ENCODE data around the gene PELI2. TPM values are rescaled to one million over a fixed set of nuclear protein-coding genes. Genes with fewer than 3 reads are reported as not detected.

Gene PELI2
- total RNA-seq, 1 donor from 2014 or later: 32.2 TPM

DNA sequence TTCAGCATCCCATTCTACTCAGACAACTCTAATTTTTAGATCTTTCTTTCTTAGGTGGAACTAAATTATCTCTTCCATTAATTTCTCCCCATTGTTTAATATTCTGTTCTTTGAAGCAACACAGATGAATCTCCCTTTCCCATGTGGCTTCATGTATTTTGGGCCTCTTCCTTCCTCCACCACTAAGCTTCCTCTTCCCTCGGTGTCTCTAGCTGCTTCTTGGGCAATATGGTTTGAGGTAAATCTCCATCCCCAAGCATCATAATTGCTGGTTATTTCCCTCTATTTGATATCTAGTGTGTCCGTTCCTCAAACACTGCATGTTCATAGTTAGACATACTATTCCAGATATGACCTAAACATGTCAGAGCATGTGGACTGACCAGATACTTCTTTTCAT is 119.2 kb downstream of the PELI2 start:
- Mint-ChIP-seq H3K9me3 (ENCODE audit: low read depth) (no peaks in the 10 kb centered on the region), H3K4me1 (ENCODE audit: low read depth) (peaks cover 7% of the 10 kb centered on the region), H3K27me3 (no peaks in the 10 kb centered on the region), H3K27ac (no peak overlapping the region), H3K36me3 (ENCODE audit: insufficient read depth) (peaks cover 2% of the 10 kb centered on the region), H3K4me3 (ENCODE audit: low read depth) (no peak overlapping the region)
- no peak for DNase-seq (ENCODE audit: low spot score, unreplicated experiment)
- TF ChIP-seq, protein P1, sequence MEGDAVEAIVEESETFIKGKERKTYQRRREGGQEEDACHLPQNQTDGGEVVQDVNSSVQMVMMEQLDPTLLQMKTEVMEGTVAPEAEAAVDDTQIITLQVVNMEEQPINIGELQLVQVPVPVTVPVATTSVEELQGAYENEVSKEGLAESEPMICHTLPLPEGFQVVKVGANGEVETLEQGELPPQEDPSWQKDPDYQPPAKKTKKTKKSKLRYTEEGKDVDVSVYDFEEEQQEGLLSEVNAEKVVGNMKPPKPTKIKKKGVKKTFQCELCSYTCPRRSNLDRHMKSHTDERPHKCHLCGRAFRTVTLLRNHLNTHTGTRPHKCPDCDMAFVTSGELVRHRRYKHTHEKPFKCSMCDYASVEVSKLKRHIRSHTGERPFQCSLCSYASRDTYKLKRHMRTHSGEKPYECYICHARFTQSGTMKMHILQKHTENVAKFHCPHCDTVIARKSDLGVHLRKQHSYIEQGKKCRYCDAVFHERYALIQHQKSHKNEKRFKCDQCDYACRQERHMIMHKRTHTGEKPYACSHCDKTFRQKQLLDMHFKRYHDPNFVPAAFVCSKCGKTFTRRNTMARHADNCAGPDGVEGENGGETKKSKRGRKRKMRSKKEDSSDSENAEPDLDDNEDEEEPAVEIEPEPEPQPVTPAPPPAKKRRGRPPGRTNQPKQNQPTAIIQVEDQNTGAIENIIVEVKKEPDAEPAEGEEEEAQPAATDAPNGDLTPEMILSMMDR (IDR thresholded peaks at IDR 0.05; ENCODE audit: unreplicated experiment): no peak

DNA sequence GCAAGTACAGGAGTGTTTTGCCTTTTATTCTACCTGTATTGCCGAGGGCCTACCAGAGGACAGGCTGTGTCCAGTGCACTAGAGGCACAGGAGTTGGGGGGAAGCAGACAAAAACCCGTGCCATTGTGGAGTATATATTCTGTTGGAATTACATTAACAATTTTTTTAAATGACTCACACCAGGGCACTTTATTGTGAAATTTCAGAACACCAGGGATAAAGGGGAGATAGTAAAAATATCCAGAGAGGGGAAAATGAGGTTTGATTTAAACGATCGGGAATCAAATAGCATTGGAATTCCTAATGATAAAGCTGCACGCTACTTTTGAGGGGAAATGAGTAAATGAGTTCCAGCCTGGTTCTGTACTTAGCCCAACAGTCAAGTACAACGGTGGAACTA is 123.2 kb downstream of the PELI2 start:
- no peak overlapping the region for H3K27ac Mint-ChIP-seq
- H3K4me1 Mint-ChIP-seq (ENCODE audit: low read depth): peaks cover 11% of the 10 kb centered on the region
- TF ChIP-seq, protein P1 (IDR thresholded peaks at IDR 0.05; ENCODE audit: unreplicated experiment): no peak
- no peaks in the 10 kb centered on the region for H3K9me3 Mint-ChIP-seq (ENCODE audit: low read depth)
- peaks cover 2% of the 10 kb centered on the region for H3K36me3 Mint-ChIP-seq (ENCODE audit: insufficient read depth)
- no peaks in the 10 kb centered on the region for H3K27me3 Mint-ChIP-seq
- DNase-seq (ENCODE audit: low spot score, unreplicated experiment): no peak
- no peak overlapping the region for H3K4me3 Mint-ChIP-seq (ENCODE audit: low read depth)

DNA sequence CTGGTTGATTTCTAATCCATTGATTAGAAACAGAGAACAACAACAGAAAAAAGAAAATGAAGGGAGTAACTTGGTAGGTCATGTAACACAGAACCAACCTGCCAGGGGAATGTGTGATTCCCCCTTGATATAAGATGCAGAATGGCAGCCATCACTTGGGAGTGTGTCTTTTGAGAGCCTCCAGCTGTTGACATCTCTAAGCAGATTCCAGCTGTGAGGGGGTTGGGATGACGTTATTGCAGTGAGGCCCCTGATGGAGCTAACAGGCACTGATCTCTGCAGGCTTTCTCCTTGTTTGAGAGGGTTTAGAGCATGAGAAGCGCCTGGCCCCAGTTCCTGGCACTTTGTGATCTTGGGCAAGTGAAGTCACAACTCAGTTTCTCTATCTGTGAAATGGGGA is 124.9 kb downstream of the PELI2 start:
- TF ChIP-seq, protein P1 (IDR thresholded peaks at IDR 0.05; ENCODE audit: unreplicated experiment): no peak
- H3K4me3 Mint-ChIP-seq (ENCODE audit: low read depth): no peak overlapping the region
- no peaks in the 10 kb centered on the region for H3K27me3 Mint-ChIP-seq
- H3K36me3 Mint-ChIP-seq (ENCODE audit: insufficient read depth): peaks cover 2% of the 10 kb centered on the region
- peaks cover 11% of the 10 kb centered on the region for H3K4me1 Mint-ChIP-seq (ENCODE audit: low read depth)
- no peaks in the 10 kb centered on the region for H3K9me3 Mint-ChIP-seq (ENCODE audit: low read depth)
- no peak for DNase-seq (ENCODE audit: low spot score, unreplicated experiment)
- no peak overlapping the region for H3K27ac Mint-ChIP-seq

DNA sequence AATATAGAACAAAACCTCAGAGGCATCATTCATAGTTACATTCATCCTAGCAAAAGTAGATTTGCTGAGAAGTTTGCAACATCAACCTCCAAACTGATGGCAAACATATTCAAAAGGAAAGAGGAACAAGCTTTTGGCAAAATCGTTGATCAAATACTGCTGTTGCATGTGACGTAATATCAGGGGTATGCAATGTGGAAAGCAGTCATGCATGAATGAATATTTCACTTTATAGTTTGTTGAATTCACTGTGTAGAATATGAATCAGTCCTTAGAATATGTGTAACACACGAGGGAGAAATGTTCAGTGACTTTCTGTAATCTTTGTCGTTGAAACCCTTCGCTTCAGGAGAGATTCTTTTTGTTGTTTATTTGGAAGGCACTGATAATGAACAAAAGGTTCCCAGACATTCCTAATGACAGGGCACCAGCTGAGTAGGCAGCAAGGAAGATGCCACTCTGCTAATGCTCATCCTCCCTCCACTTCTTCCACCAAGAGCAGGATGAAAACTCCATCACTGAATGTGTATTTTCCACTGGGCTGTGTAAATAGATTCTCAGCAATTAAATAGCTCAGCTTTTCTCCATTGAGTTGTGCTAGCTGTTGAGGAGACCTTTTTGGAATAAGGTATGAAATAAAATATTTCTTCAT is 126.1 kb downstream of the PELI2 start:
- DNase-seq (ENCODE audit: low spot score, unreplicated experiment): no peak
- no peaks in the 10 kb centered on the region for H3K9me3 Mint-ChIP-seq (ENCODE audit: low read depth)
- peaks cover 2% of the 10 kb centered on the region for H3K36me3 Mint-ChIP-seq (ENCODE audit: insufficient read depth)
- no peak overlapping the region for H3K4me3 Mint-ChIP-seq (ENCODE audit: low read depth)
- H3K4me1 Mint-ChIP-seq (ENCODE audit: low read depth): peaks cover 5% of the 10 kb centered on the region
- TF ChIP-seq, protein P1 (IDR thresholded peaks at IDR 0.05; ENCODE audit: unreplicated experiment): no peak
- H3K27ac Mint-ChIP-seq: no peak overlapping the region
- no peaks in the 10 kb centered on the region for H3K27me3 Mint-ChIP-seq

DNA sequence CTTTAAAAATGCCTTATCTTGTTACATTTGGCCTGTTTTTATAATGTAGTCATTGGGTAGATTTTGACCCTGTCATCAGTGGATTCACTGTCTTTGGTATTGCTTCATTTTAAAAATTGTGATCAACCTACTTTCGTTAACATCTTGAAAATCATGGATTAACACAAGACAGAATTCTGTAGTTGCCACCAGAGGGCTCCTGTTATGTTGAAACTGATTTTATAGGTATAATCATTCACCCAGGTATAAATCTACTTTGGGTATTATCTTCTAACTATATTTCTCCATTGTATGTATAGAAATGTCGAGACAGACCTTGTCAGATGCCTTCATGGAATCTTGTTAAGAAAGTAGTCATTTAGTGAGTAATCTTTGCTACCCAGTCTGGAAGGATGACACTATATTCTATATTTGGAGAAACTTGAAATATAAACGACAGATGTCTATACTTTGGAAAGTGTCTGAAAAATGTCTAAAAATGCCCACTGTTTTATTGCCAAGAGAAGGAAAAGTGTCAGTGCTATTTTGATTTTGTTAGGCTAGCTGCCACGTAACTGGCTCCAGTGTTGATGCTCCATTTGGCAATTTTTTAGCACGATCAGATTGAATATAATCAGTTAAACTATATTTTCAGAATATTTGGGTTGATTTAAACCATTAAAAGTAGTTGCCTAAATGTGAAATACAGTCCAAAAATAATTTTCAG is 129.4 kb downstream of the PELI2 start:
- TF ChIP-seq, protein P1 (IDR thresholded peaks at IDR 0.05; ENCODE audit: unreplicated experiment): peak; percentile 42
- H3K4me1 Mint-ChIP-seq (ENCODE audit: low read depth): peaks cover 4% of the 10 kb centered on the region
- H3K36me3 Mint-ChIP-seq (ENCODE audit: insufficient read depth): peaks cover 2% of the 10 kb centered on the region
- no peak overlapping the region for H3K4me3 Mint-ChIP-seq (ENCODE audit: low read depth)
- no peak overlapping the region for H3K27ac Mint-ChIP-seq
- H3K27me3 Mint-ChIP-seq: no peaks in the 10 kb centered on the region
- DNase-seq (ENCODE audit: low spot score, unreplicated experiment): no peak
- peaks cover 4% of the 10 kb centered on the region for H3K9me3 Mint-ChIP-seq (ENCODE audit: low read depth)
